Effector memory CD8-positive, alpha-beta T cell (primary cell): Measurements from ENCODE around the gene ST6GALNAC3.

Experiments
- ATAC-seq: fragments of 150-1000 bp; cut with Tn5 transposase; replicated peaks from 2 replicates; pipeline ENCODE4 v1.10.0; 2021; ENCODE audit warnings: mild to moderate bottlenecking, moderate library complexity
- DNase-seq, 3 experiments: peaks; one replicate each; pipeline ENCODE4 v3.0.0; 2021
- H3K27ac Mint-ChIP-seq, 2 donors: one replicate each; pipeline ENCODE4 v1.8.0; 2022; ENCODE audit warnings: mild to moderate bottlenecking in 2 of 2, mixed read lengths in 2 of 2, moderate library complexity in 2 of 2
- H3K27me3 Mint-ChIP-seq, 2 donors: one replicate each; pipeline ENCODE4 v1.8.0; 2022; ENCODE audit warnings: mixed read lengths in 2 of 2
- H3K36me3 Mint-ChIP-seq: one replicate; pipeline ENCODE4 v1.8.0; 2022; ENCODE audit warnings: mild to moderate bottlenecking, moderate library complexity, mixed read lengths; ENCODE audit not compliant: insufficient read depth
- H3K4me1 Mint-ChIP-seq, 2 donors: one replicate each; pipeline ENCODE4 v1.8.0; 2022; ENCODE audit warnings: low read depth in 2 of 2, mixed read lengths in 2 of 2
- H3K4me3 Mint-ChIP-seq, 2 donors: one replicate each; pipeline ENCODE4 v1.8.0; 2022; ENCODE audit warnings: mild to moderate bottlenecking in 2 of 2, mixed read lengths in 2 of 2, moderate library complexity in 2 of 2
- H3K9me3 Mint-ChIP-seq, 2 donors: one replicate each; pipeline ENCODE4 v1.8.0; 2022; ENCODE audit warnings: mixed read lengths in 2 of 2

ST6GALNAC3 gene

DNA sequence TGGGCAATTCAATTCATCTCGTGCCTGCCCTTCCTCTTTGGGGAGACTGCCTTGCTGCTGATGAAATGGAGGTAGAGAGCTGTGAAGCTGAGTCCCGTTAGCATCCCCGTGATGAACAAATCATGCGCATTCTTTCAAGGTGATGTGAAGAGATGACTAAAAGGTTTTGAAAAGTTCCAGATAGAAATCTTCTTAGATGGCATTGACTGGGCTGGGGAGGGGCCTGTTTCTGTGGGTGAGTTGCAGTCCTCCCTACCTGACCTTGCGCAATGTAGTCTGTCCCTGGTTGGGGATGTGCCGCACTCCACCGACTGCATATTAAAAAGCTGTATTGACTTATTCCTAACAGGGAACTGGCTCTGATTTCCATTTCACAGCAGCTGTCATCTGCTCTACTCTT lies 49.6 kb downstream of the ST6GALNAC3 start:
- no peak for ATAC-seq
- Mint-ChIP-seq H3K9me3 (no peaks in the 10 kb centered on the region), H3K27ac (no peak overlapping the region)

DNA sequence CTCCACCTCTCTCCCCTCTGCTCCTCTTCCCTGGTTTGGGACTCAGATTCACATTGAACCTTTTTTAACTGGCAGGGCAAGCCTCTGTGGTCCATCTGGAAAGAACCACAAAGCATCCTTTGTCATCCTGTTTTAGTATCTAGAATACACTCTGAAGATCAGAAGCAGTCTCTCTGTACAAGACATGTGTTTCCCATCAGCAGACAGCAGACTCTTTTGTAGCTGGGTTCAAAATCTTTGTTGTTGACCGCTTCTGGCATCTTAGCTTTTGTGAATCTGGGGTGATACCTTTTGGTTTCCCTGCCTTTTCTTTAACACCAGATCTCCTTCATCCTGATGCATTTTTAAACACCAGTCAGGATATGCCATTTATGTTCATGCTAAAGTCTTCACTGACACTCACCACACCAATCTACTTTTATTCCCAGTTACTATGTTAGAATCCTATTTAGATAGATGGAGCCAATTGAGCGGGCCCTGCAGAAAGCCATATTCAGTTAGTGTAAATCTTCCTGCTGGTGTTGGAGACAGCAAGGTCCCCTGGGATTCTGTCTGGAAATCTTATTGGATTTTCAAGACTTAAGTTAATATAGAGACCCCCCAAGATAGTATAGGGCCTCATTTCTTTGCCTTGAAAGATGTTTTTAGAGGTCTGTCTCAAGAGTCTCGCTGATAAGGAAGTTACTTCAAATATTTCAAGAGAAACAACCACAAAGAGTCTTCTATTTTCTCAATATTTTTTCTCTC lies 51.1 kb downstream of the ST6GALNAC3 start:
- peaks cover 11 to 23% of the 10 kb centered on the region in 2 donors for H3K27me3 Mint-ChIP-seq
- DNase-seq (no peak), ATAC-seq (no peak)
- no peaks in the 10 kb centered on the region for H3K4me1 Mint-ChIP-seq
- H3K9me3 Mint-ChIP-seq = no peaks in the 10 kb centered on the region
- H3K4me3 Mint-ChIP-seq = no peak overlapping the region
- H3K36me3 Mint-ChIP-seq = peaks cover 3% of the 10 kb centered on the region
- H3K27ac Mint-ChIP-seq = no peak overlapping the region

More for the DNA sequence above, 49.6 kb downstream of the ST6GALNAC3 start:
- Mint-ChIP-seq H3K4me3 (no peak overlapping the region), H3K27me3 (peaks cover 11 to 18% of the 10 kb centered on the region in 2 donors), H3K4me1 (no peaks in the 10 kb centered on the region), H3K36me3 (peaks cover 3% of the 10 kb centered on the region)
- no peak for DNase-seq

DNA sequence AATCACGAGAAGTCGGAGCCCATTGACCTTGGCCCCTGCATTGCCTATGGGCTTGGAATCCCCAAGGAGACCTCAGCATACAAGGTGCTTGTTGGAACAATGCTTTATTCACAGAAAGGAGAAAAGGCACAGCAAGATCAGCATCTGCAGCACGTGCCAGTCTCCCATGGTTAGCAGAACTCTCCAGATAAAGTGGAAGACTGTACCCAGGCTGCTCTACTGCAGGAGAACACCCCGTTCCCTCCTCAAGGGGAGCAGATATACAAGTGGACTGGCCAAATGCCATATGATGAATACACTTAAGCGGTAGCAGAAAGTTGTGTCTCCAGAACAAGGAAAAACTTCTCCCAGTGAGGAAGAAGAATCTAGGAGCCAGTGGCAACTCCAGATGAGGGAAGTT lies 53.5 kb downstream of the ST6GALNAC3 start:
- peaks cover under 1 to 10% of the 10 kb centered on the region in 2 donors for H3K27me3 Mint-ChIP-seq
- no peak for ATAC-seq
- H3K36me3 Mint-ChIP-seq = peaks cover 2% of the 10 kb centered on the region
- H3K27ac Mint-ChIP-seq = no peak overlapping the region
- no peaks in the 10 kb centered on the region for H3K4me1 Mint-ChIP-seq
- H3K4me3 Mint-ChIP-seq = no peak overlapping the region
- DNase-seq = no peak
- peaks cover 0 to 6% of the 10 kb centered on the region in 2 donors for H3K9me3 Mint-ChIP-seq

DNA sequence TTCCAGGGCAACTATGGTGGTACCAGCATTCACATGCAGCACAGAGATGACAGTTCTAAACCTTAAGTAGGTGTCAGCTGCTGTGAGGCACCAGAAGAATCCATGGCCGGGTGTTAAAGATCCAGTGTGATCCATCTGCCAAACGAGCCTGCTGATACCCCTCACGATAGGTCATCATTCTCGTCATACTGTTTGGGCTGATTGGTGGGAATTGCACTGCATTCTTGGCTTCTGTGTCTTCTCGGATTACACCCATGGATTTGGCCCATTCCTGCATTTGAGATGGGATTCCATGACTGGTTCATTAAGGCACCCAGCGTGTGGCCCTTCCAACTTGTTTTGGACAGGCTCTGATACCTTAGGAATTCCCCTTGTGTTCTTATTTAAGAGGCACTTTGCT lies 55.2 kb downstream of the ST6GALNAC3 start:
- peaks cover 7 to 10% of the 10 kb centered on the region in 2 donors for H3K27me3 Mint-ChIP-seq
- no peak for ATAC-seq

GRCh38 chr1:76130992-76131391 lies 56.4 kb downstream of the ST6GALNAC3 start:
- Mint-ChIP-seq H3K36me3 (no peaks in the 10 kb centered on the region), H3K27me3 (peaks cover 7 to 10% of the 10 kb centered on the region in 2 donors), H3K27ac (no peak overlapping the region), H3K4me1 (no peaks in the 10 kb centered on the region), H3K4me3 (no peak overlapping the region), H3K9me3 (peaks cover 0 to 6% of the 10 kb centered on the region in 2 donors)
- no peak for DNase-seq
- no peak for ATAC-seq

More for the DNA sequence above, 55.2 kb downstream of the ST6GALNAC3 start:
- Mint-ChIP-seq H3K4me3 (no peak overlapping the region), H3K4me1 (no peaks in the 10 kb centered on the region), H3K27ac (no peak overlapping the region), H3K36me3 (no peaks in the 10 kb centered on the region), H3K9me3 (peaks cover 0 to 6% of the 10 kb centered on the region in 2 donors)
- DNase-seq = no peak

DNA sequence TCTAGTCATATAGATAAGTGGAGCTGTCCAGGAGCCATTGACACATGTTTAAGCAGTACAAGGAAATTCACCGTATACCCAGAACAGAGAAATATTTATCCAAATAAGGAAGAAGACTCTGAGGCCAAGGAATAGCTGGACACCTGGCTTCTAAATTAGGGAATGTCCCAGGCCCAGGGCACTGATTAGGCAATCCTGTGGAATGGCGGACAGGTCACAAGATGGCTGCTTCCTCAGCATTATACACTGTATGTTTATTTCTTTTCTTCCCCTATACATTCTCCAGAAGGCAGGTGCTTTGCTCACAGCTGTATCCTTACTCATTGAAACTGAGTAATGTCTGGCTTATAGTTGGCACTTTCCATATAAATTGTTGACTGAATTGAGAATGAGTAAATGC lies 59.4 kb downstream of the ST6GALNAC3 start:
- ATAC-seq (no peak), DNase-seq (no peak)
- no peak overlapping the region for H3K27ac Mint-ChIP-seq
- no peak overlapping the region for H3K4me3 Mint-ChIP-seq
- H3K4me1 Mint-ChIP-seq = no peaks in the 10 kb centered on the region
- H3K27me3 Mint-ChIP-seq = peaks cover 7 to 11% of the 10 kb centered on the region in 2 donors
- H3K36me3 Mint-ChIP-seq = no peaks in the 10 kb centered on the region
- H3K9me3 Mint-ChIP-seq = peaks cover 0 to 6% of the 10 kb centered on the region in 2 donors

GRCh38 chr1:76135835-76136234 lies 61.3 kb downstream of the ST6GALNAC3 start:
- Mint-ChIP-seq H3K4me1 (no peaks in the 10 kb centered on the region), H3K36me3 (no peaks in the 10 kb centered on the region), H3K4me3 (no peak overlapping the region), H3K9me3 (peaks cover 0 to 6% of the 10 kb centered on the region in 2 donors), H3K27ac (no peak overlapping the region), H3K27me3 (peaks cover 7 to 14% of the 10 kb centered on the region in 2 donors)
- no peak for ATAC-seq
- DNase-seq = no peak

GRCh38 chr1:76136894-76137293 lies 62.3 kb downstream of the ST6GALNAC3 start:
- ATAC-seq = no peak
- peaks cover 0 to 6% of the 10 kb centered on the region in 2 donors for H3K9me3 Mint-ChIP-seq
- DNase-seq = no peak
- H3K36me3 Mint-ChIP-seq = no peaks in the 10 kb centered on the region
- H3K4me3 Mint-ChIP-seq = no peak overlapping the region
- no peak overlapping the region for H3K27ac Mint-ChIP-seq
- H3K27me3 Mint-ChIP-seq = peaks cover 7 to 18% of the 10 kb centered on the region in 2 donors
- no peaks in the 10 kb centered on the region for H3K4me1 Mint-ChIP-seq

DNA sequence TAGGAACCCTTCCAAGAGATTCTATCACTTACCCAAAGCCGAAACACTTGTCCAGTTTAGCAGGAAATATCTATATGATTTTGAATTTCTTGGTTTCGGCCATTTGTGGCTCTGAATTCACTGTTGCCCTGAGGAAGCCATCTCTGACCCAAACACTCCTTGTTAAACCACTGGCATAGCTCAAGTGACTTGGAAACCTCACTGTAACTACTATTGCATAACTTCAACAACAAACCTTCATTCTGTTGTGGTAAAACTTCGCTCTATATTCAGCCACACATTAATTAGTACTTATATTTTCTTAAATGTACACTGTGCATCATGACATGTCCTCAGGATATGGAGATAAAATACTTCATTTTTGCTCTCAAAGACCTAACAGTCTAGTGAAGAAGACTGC lies 63.2 kb downstream of the ST6GALNAC3 start:
- H3K9me3 Mint-ChIP-seq = no peaks in the 10 kb centered on the region
- DNase-seq (no peak), ATAC-seq (no peak)
- H3K27ac Mint-ChIP-seq = no peak overlapping the region
- H3K4me3 Mint-ChIP-seq = no peak overlapping the region
- H3K4me1 Mint-ChIP-seq = no peaks in the 10 kb centered on the region
- H3K27me3 Mint-ChIP-seq = peaks cover 7 to 20% of the 10 kb centered on the region in 2 donors
- no peaks in the 10 kb centered on the region for H3K36me3 Mint-ChIP-seq

- H3K27me3 Mint-ChIP-seq = peaks cover 5 to 20% of the 10 kb centered on the region in 2 donors
- no peak for ATAC-seq
- no peaks in the 10 kb centered on the region for H3K4me1 Mint-ChIP-seq
These were observed 63.7 kb downstream of the ST6GALNAC3 start for GRCh38 chr1:76138217-76138616.

GRCh38 chr1:76140227-76140626 lies 65.7 kb downstream of the ST6GALNAC3 start:
- Mint-ChIP-seq H3K9me3 (no peaks in the 10 kb centered on the region), H3K27me3 (peaks cover 0 to 29% of the 10 kb centered on the region in 2 donors), H3K4me3 (no peak overlapping the region), H3K36me3 (no peaks in the 10 kb centered on the region), H3K27ac (no peak overlapping the region), H3K4me1 (no peaks in the 10 kb centered on the region)
- DNase-seq (no peak), ATAC-seq (no peak)

More at GRCh38 chr1:76138217-76138616, 63.7 kb downstream of the ST6GALNAC3 start:
- DNase-seq = no peak
- Mint-ChIP-seq H3K27ac (no peak overlapping the region), H3K36me3 (no peaks in the 10 kb centered on the region), H3K9me3 (no peaks in the 10 kb centered on the region), H3K4me3 (no peak overlapping the region)

GRCh38 chr1:76141929-76142328 lies 67.4 kb downstream of the ST6GALNAC3 start:
- DNase-seq (no peak), ATAC-seq (no peak)
- Mint-ChIP-seq H3K9me3 (no peaks in the 10 kb centered on the region), H3K4me3 (no peak overlapping the region), H3K27me3 (peaks cover 0 to 38% of the 10 kb centered on the region in 2 donors), H3K36me3 (no peaks in the 10 kb centered on the region), H3K27ac (no peak overlapping the region), H3K4me1 (no peaks in the 10 kb centered on the region)

- ATAC-seq = no peak
- H3K36me3 Mint-ChIP-seq = no peaks in the 10 kb centered on the region
- no peak for DNase-seq
- peaks cover 4 to 47% of the 10 kb centered on the region in 2 donors for H3K27me3 Mint-ChIP-seq
- no peaks in the 10 kb centered on the region for H3K4me1 Mint-ChIP-seq
- H3K27ac Mint-ChIP-seq = no peak overlapping the region
- no peaks in the 10 kb centered on the region for H3K9me3 Mint-ChIP-seq
- H3K4me3 Mint-ChIP-seq = no peak overlapping the region
These were observed 68.4 kb downstream of the ST6GALNAC3 start for GRCh38 chr1:76142771-76143540.

- ATAC-seq (no peak), DNase-seq (no peak)
- Mint-ChIP-seq H3K4me1 (no peaks in the 10 kb centered on the region), H3K4me3 (no peak overlapping the region), H3K27me3 (peaks cover 17 to 51% of the 10 kb centered on the region in 2 donors), H3K36me3 (no peaks in the 10 kb centered on the region), H3K9me3 (no peaks in the 10 kb centered on the region), H3K27ac (no peak overlapping the region)
These were observed 69.7 kb downstream of the ST6GALNAC3 start for GRCh38 chr1:76144247-76144646.
